GM08714 (cell line): Measurements from ENCODE around the gene ATXN1.

Experiments used
- H3K4me3 ChIP-seq: fragments of 200-500 bp; sonication (Bioruptor generic); 2 replicates; pipeline ENCODE4 v1.5.1; 2014; ENCODE audit warnings: mild to moderate bottlenecking, low read length, inconsistent platforms
- ZNF274 ChIP-seq: IDR thresholded peaks from 2 replicates; pipeline ENCODE4 v1.6.1; 2012; ENCODE audit warnings: mild to moderate bottlenecking, low read depth, low read length

Gene ATXN1

DNA sequence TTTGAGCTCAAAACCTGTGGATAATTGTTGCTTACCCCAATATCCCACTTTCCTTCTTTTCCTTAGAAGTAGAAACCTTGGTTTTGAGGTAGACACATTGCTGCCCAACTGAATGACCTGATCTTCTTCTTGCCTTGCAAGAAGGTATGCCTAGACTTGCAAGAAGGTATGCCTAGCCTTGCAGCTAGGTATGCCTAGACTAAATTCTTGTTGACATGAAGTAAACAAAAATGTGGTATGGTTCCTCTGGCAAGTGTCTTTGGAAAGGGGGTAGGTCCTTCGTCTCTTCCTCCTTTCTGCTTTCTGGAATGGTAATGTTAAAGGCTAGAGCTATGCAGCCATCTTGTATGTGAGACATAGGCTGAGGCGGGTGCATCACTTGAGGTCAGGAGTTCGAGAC is 393.7 kb downstream of the ATXN1 start:
- TF ChIP-seq ZNF274 = no peak
- H3K4me3 ChIP-seq = no peak overlapping the region

DNA sequence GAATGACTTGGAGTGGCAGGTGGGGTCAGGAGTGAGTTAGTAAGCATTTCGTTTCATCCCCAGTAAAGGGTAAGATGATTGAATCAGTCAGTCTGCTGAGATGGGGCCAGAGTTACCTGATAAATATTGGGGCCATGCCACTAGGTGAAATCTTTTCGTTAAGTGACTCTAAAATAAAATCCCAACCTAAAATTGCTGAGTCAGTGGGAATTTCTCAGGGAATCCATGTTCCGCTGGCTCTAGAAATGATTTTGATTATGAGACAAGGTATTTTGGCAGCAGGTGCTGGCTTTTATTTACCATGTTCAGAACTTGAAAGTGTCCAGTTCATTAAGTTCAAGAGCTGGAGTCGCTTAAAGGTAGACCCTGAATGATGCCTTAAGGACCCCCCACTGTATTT is 397.5 kb downstream of the ATXN1 start:
- TF ChIP-seq ZNF274 = no peak
- H3K4me3 ChIP-seq = no peak overlapping the region

DNA sequence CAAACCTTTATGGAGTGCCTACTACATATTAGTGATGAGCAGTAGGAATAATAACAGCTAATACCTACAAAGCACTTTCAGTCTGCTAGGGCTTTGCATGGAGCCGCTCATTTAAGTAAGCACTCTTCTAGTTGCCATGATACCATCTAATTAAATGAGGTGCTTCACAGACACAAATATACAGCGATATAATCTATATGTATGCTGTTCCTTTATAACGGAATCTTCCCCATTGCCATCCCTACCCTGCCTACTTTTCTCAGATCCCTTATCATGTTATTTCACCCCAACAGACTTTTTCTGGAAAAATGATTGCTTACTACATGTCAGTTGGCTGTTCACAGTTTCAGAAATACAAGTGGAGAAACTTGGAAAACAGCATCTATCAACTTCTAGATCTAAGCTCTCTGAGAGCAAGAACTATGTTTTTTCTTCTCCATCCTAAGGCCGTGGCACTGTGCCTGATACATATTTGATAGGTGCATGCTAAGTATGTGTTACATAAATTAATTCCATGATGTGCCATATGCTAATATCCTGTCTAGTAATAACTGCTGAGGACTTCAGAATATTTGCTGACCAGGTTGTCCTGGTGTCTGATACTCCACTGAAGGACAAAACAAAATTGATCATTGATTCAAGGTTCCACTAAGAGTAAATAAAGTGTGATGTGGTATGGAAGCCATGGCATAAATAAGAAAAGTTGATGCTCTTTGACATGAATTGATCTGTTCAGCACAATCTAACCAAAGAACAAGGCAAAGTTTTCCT is 398.3 kb downstream of the ATXN1 start:
- H3K4me3 ChIP-seq = no peak overlapping the region
- no peak for TF ChIP-seq ZNF274

DNA sequence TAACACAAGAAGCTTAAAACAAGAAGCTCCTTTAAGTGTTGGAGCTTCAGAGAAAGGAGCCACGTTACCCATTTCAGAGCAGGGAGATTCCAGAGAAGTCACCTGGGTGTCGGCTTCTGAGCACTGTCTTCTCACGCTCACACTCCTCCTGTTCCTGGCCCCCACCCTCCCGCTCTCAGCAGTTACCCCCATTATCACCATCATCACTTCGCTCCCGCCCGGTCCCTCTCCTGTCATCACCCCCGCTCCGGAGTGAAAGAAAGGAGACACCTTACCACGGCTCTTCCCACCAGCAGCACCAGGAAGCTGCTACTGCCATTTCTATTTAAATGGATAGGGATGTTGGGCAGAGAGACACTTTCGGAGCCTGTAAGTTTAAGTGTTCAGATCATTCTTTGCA is 399.0 kb downstream of the ATXN1 start:
- TF ChIP-seq ZNF274 = no peak
- H3K4me3 ChIP-seq = no peak overlapping the region

DNA sequence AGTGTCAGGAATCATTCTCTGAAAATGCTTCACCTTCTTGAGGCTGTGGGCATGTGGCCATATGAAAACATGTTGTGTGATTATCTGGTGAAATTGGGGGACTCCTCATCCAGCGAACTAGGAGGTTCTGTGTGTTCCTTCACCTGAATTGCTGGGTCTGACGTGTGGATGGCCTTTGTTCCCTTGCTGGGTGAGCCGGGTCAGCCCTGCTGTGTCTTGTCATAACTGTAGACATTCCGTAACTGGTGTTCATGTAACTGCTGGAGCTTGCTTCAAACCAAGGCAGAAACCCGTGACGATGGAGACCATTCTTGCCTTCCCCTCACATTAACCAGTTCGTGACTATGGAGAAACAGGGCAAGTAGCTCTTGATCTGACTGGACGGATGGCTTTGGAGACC is 399.4 kb downstream of the ATXN1 start:
- H3K4me3 ChIP-seq = no peak overlapping the region
- no peak for TF ChIP-seq ZNF274

DNA sequence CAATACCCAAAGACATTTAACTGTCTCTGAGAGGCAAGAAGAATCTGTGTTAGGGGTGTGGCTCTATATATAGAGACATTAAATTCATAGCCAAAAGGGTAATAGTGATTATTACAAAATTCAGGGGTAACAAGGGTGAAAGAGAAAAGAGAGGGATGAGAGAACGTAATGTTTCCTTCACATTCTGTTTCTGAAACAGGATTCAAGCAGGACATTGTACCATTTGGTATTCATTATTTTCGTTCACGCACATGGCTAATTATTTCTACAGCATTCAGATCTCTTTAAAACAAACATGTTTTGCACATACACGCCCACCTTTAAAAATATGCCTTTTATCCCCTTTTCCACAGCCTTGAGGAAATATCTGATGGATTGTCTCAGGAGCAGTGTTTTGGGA is 400.1 kb downstream of the ATXN1 start:
- H3K4me3 ChIP-seq = no peak overlapping the region
- no peak for TF ChIP-seq ZNF274

DNA sequence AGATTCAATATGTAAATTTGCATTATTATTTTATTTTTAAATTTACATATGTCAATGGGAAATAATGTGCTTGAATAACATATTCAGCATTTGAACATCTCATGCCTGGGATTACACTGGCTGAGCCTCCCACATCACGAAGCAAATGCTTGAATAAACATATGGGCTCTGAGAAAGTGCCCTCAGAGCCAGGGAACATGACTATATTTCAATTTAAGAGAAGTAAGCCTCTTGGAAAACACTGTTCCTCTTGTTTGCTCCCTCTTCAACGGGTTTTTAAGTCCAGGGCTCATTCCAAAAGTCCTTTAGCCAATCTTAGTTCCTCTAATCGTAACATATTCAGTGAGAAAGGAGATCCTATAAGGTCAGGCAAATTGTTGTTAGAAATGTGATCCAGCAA is 400.9 kb downstream of the ATXN1 start:
- H3K4me3 ChIP-seq = no peak overlapping the region
- TF ChIP-seq ZNF274 = no peak

DNA sequence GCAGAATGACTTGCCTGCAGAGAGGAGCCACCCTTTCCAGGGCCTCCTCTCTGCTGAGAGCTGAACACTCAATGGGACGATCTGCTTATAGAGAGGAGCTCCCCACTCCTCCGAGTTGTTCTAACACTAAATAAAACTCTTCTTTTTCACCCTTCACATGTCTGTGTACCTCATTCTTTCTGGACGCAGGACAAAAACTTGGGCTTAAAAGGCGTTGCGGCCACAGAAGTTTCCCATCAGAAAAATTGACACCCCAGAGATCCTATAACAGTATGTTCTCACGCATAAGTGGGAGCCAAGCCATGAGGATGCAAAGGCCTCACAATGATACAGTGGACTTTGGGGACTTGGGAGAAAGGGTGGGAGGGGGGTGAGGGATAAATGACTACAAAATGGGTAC is 401.7 kb downstream of the ATXN1 start:
- TF ChIP-seq ZNF274 = no peak
- no peak overlapping the region for H3K4me3 ChIP-seq

DNA sequence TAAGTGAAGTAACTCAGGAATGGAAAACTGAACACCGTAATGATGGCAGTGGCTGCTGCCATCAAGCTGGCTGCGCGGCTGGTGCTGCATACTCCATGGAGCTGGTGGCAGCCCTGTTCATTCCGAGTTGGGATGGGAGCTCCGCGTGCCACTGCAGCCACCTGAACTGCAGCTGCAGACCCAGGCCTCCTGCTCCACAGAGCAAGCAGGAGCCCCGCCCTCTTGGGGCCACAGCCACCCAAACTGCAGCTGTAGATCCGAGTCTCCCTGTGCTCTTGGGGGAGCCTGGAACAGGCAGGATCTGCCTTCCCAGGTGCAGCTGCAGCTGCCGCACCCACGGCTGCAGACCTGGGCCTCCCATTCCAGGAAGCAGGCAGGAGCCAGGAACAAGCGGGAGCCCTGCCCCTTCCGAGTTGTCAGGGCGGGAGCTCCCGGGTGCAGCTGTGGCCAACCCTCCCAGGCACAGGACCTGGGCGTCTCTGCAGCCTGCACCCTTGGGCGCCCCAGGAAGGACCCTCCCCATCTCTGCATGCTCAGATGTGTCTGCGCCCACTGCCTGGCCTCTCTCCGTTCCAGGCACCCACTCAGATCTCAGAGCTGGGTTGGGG is 402.6 kb downstream of the ATXN1 start:
- TF ChIP-seq ZNF274 = no peak
- H3K4me3 ChIP-seq = no peak overlapping the region

DNA sequence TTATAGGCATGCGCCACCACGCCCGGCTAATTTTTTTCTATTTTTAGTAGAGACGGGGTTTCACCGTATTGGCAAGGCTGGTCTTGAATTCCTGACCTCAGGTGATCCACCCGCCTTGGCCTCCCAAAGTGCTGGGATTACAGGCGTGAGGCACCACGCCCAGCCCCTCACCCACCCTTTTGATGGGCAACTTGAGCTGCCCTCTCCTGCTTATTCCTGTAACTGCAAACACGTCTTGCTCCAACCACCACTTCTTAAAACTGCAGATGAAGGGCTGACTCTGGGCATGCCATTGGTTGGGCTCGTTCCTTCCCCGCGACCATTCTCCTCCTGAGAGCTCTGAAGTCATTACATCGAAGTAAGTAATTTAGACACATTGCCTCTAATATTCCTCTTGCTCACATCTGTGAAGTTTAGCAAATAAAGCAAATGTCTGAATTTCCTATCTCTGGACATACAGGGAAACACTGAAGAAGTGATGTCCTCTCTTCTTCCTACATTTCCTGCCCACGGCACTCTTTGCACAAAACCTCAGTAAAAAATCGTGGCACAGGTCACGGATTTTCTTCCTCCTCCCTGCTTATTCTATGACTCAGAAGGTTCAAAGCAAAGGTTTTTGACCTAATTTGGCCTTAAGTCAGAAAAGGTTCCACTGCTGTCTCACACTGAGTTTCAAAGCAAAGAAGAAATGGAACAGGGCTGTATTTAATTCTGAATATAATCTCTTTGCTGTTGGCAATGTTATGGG is 405.4 kb downstream of the ATXN1 start:
- TF ChIP-seq ZNF274 = no peak
- H3K4me3 ChIP-seq = no peak overlapping the region

DNA sequence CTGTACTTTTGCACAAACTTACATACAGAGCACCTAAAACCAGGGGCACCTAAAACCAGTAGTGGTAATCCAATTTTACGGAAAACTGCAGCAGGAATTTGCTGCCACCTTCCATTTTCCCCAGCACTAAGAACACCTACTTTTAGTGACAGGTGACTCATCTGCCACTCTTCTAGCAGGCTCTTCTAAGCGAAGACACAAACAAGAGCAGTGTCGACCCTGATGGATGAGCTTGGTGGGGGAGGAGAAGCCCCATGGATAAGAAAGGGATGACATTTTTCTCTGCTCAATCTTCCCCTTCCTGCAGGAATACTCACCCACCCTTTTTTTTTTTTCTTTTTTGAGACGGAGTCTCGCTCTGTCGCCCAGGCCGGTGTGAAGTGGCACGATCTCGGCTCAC is 406.0 kb downstream of the ATXN1 start:
- no peak for TF ChIP-seq ZNF274
- H3K4me3 ChIP-seq = no peak overlapping the region

DNA sequence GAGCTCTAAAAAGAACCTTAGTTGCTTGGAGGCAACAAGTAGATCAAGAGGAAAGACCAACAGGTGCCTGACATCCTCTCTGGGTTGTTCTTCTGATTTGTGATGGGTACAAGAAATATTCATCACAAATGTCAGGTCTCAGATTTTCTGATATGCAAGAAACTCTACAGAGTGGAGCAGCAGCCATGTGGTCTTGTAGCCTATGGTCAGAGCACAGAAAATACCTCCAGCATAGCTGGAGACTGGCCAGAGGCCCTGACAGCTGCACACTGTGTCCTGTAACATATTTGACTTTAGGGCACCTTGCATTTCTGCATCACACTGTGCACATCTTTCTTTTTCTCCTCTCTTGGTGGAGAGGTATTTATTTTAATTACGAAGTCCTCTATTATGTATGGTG is 406.6 kb downstream of the ATXN1 start:
- no peak overlapping the region for H3K4me3 ChIP-seq
- no peak for TF ChIP-seq ZNF274

DNA sequence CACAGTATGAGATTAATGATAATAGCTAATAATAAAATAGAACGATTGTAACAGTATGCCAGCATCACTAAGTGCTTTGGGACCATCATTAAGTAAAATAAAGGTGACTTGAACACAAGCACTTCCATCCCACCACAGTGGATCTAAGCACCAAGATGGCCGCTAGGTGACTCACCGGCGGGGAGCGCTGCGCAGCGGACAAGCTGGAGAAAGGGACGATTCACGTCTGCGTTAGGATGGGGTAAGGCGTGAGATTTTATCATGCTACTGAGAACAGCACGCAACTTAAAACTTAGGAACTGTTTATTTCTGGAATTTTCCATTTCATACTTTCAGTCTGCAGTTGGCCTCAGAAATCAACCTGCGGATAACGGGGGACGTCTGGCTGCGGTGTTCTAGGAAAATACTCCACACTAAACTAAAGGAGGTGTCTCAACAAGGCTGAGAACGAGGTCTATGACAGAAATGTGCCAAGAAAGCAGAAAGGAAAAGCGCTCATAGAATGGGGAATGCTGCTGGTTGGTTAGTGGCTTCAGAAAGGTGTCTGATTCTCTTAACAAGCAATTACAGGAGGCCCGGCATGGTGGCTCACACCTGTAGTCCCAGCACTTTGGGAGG is 408.3 kb downstream of the ATXN1 start:
- H3K4me3 ChIP-seq = no peak overlapping the region
- TF ChIP-seq ZNF274 = no peak

DNA sequence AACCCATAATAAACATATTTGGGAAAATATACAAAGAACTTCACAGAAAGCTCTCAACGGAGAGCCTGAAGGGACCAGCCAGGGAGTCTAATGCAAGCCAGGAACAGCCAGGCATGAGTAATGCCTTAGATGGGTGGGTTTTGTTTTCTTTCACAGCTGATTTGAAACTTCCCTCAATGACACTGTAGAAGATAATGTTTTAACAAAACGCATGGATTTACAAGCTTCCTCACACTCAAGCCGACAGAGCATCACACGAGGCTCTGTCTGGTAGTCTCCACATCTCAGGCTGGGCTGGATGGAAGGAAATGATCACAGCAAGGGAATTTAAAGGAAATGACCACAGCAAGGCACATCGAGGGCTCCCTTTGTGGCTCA is 409.0 kb downstream of the ATXN1 start:
- H3K4me3 ChIP-seq = no peak overlapping the region
- TF ChIP-seq ZNF274 = no peak

DNA sequence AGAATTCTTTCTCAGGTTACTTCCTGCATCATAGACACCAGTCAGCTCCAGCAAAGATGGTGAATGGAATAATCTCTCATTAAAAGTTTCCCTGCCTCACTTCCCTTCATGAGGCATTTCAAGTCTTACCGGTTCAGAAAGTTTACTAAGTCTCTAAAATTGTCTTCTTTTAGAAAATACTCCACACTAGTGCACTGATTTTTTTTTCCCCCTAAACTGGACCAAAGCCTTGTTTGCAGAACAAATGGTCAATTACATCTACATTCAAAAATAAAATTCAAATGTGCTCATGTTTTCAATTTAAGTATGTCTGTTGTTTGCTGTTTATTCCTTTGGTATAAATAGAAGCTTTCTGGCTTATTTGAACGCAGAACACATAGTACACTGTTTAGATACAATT is 411.7 kb downstream of the ATXN1 start:
- no peak for TF ChIP-seq ZNF274
- no peak overlapping the region for H3K4me3 ChIP-seq
